HG03064 (cell line): Measurements from ENCODE around the gene ZNF362.

Source experiments
- ATAC-seq: cut with Tn5 transposase; IDR thresholded peaks from one replicate; pipeline ENCODE4 v1.9.1; 2021; ENCODE audit warnings: low read depth; ENCODE audit not compliant: unreplicated experiment

ZNF362 gene

DNA sequence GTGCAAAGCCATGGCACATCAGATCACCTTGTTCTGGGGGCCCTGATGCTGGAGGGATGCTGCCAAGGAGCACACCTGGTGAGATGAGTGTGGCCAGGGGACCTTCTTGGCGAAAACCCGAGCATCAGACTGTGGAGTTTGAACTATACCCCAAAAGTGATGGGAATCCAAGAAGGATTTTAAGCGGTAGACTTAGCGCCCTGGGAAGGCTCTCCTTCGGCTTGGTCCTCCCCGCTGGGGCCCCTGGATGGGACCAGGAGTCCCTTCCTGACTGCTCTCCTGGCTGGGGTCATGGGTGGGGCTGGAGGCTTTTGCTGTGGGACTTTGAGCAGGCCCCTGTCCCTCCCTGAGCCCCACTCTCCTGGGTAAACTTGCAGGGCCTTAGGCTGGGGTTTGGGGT, 10.5 kb downstream of the ZNF362 start:
- ATAC-seq: no peak

GRCh38 chr1:33267468-33268205, 11.3 kb downstream of the ZNF362 start:
- ATAC-seq: no peak

- ATAC-seq: no peak
Observed at GRCh38 chr1:33268457-33268856, 12.2 kb downstream of the ZNF362 start.

GRCh38 chr1:33268927-33269610, 12.8 kb downstream of the ZNF362 start:
- no peak for ATAC-seq

GRCh38 chr1:33269621-33270020, 13.3 kb downstream of the ZNF362 start:
- no peak for ATAC-seq

DNA sequence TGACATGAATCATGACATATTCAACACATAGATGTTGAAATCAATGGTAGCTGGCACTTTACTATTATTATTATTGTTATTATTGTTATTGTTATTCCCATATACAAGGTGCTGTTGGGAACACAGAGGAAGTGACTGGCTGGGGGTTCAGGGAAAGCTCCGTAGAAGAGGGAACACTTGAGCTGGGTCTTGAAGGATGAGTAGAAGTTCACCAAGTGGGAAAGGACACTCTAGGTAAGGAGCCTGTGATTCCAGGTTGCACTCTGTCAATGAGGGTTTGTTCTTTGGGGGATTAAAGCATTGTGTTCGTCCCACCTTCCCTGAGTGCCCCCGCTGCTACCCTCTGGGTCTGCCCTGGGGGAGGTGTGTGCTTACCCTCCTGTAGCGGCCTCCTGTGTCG, 14.1 kb downstream of the ZNF362 start:
- ATAC-seq: no peak

GRCh38 chr1:33270808-33271465, 14.6 kb downstream of the ZNF362 start:
- ATAC-seq: no peak

DNA sequence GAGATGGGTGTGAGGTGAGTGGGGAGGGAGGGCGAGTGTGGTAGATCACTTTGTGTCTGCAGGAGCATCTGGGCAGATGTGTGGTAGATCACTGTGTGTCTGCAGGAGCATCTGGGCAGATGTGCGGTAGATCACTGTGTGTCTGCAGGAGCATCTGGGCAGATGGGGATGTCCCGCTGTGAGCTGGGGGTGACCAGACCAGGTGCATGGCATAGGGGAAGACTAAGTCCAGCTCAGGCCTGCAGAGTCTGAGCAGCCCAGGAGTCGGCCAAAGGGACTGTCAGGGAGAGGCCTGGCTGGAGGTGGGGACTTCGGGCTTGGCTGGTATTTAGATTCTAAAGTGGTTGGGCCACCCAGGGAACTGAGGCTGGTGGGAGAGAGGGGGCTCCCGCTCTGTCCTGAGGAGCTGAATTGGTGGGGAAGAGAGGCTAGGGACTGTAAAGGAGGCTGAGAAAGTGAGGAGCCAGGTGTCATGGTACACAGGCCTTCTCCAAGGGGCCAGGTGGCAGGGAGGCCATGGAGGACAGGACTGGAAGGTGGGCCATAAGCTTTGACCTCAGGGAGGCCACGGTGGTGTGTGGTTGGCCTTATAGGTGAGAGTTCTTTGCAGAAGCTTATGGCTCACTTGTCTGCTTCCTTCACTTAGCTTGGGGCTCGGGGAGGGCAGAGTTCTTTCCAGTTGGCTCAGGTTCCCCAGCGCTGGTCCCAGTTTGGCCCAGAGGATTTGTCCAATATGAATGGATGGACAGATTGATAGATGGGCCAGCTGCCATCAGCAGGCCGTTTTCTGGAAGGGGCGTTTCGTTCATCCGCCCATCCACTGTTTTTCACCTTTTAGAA, 15.6 kb downstream of the ZNF362 start:
- ATAC-seq: no peak

DNA sequence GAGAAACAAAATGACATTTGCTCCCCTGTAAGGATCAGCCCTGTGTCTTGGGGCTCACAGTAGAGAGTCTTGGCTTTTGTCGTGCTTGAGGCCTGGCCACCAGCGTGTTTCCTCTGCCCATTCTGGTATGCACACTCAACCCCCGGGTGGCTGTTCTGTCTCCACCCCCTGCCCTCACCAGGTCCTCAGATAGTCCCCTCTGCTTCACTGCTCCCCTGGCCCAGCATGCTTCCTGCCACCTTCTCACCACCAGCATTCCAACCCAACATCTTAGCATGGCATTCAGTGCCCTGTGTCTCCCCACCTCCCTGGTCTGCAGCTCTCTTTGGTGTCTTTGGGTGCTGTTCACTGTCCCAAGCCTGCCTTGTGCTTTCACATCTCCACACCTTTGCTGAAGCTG, 16.2 kb downstream of the ZNF362 start:
- ATAC-seq: no peak

GRCh38 chr1:33272930-33273329, 16.6 kb downstream of the ZNF362 start:
- ATAC-seq: no peak

DNA sequence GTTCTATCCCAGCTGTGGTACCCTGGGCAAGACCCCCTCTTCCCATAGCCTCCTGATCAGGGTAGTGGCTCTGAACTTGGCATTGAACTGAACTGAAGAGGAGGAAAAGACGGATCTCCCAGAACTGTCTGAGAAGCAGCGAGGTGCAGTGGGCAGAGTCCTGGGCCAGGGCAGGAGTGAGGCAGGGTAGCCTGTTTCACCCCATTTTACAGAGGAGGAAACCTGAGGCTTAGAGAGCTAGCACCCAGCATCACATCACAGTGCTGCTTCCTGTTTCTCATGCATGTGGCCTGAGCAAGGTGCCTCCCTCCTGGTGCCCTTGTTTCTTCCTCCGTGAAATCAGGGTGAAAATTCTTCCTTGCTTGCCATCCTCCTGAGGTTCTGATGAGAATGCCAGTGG, 17.1 kb downstream of the ZNF362 start:
- ATAC-seq: no peak

DNA sequence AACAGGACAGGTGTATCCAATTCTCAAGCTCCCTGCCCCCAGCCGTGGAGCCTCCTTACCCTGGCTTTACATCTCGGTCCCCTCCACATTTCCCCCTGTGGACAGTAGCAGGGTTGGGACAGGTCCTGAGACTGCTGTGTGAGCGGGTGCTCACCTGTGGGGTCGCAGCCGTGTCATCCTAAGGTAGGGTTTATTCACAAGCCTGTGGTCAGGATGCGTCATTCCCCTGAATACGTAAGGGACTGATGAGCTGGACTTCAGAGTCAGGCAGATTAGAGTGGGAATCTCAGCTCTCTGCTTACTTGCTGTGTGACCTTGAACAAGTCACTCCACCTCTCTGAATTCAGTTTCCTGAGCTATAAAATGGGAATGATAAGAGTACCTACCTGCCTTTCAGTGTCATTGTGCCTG, 17.7 kb downstream of the ZNF362 start:
- no peak for ATAC-seq

DNA sequence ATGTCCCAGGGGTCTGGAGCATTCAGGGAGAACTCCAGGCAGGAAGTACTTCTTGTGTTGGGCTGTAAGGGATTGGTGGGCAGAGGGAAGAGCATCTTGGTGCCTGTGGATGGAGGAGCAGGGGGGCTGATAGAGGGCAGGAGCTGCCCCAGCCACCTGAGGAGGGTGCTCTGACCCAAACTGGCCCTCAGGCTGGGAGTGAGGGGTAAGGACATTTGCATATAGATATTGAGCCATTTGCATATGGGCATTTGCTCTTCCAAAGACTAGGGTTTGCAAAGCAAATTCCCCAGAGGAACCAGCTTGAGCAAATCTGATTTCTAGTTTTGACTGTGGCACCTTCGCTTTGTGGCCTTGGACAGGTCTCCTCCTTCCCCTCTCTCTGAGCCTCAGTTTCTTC, 18.2 kb downstream of the ZNF362 start:
- no peak for ATAC-seq

GRCh38 chr1:33275195-33275594, 18.9 kb downstream of the ZNF362 start:
- ATAC-seq: no peak

DNA sequence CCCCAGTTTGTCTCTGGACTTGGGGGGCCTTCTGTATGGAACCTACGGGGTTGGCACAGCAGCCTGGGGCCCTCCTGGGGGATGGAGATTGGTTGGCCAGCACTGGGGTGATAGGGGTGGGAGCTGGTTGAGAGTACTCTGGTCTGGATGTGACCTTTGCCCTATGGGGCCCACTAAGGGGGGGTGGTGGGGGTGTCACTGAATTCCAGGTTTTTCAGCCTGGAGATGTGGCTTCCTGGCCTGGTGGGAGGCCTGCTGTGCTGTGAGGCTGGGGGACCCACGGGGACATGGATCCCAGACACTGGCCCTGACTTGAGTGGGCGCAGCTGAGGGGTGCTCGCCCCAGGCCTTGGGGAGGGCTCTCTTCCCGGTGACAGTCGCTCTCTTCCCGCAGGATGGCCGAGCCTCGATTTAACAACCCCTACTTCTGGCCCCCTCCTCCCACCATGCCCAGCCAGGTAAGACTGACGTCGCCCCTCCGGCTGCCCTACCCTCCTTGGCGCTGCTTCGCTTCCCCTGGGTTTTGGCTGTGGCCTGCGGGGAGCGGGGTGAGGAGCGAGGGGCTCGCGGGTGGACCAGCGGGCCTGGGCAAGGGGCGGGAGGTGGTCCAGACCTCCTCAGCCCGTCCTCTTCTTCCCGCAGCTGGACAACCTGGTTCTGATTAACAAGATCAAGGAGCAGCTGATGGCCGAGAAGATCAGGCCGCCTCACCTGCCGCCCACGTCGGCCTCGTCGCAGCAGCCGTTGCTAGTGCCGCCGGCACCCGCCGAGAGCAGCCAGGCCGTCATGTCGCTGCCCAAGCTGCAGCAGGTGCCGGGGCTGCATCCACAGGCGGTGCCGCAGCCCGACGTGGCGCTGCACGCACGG, 19.6 kb downstream of the ZNF362 start:
- ATAC-seq: no peak

- no peak for ATAC-seq
Observed at GRCh38 chr1:33276573-33277298, 20.4 kb downstream of the ZNF362 start.

- ATAC-seq: no peak
Observed at GRCh38 chr1:33277488-33278084, 21.3 kb downstream of the ZNF362 start.

- ATAC-seq: no peak
Observed at GRCh38 chr1:33280091-33280661, 23.9 kb downstream of the ZNF362 start.
